SK-N-SH (cell line): ENCODE results near the gene CDH23. TPM values are rescaled to one million over a fixed set of nuclear protein-coding genes. Genes with fewer than 3 reads are reported as not detected.

Experiments used
- CTCF ChIA-PET: fragments of 300-600, 350-600 bp; formaldehyde crosslinking; extraction: SDS; loops from one replicate; lab custom pipeline; 2021; lab: Yijun Ruan, JAX
- POLR2A ChIA-PET: fragments of 350-600 bp; sonication (Branson Sonifier 250); formaldehyde crosslinking; extraction: SDS; loops from one replicate; lab custom pipeline; 2020; ENCODE audit warnings: antibody characterized with exemption, inconsistent platforms; lab: Yijun Ruan, JAX
- DNase-seq: peaks from one replicate; pipeline ENCODE4 v3.0.0; 2012
- H2AFZ ChIP-seq: fragments of 200-600 bp; sonication (generic); 2 replicates; pipeline ENCODE4 v1.8.1; 2016; ENCODE audit warnings: antibody characterized with exemption, mild to moderate bottlenecking, low read depth
- H3F3A ChIP-seq: fragments of 200-600 bp; sonication (generic); replicated peaks from 2 replicates; pipeline ENCODE3; 2016; ENCODE audit warnings: antibody characterized with exemption, mild to moderate bottlenecking; ENCODE audit not compliant: insufficient read depth
- H3K27ac ChIP-seq, 2 experiments: fragments of 200-500 bp in 1 of 2; fragments of 200-600 bp in 1 of 2; sonication (Bioruptor generic) in 1 of 2; sonication (generic), shearing (Covaris generic) in 1 of 2; 2 replicates each; pipeline versions ENCODE4 v1.5.1 to v1.6.1; 2014 to 2016; ENCODE audit warnings: low read depth in 2 of 2, inconsistent platforms in 1 of 2, low read length in 1 of 2, mild to moderate bottlenecking in 1 of 2, mixed read lengths in 1 of 2
- H3K27me3 ChIP-seq: fragments of 200-600 bp; sonication (generic), shearing (Covaris generic); 2 replicates; pipeline ENCODE4 v1.6.1; 2016; ENCODE audit warnings: mixed run types; ENCODE audit not compliant: insufficient read depth
- H3K36me3 ChIP-seq, 2 experiments: fragments of 200-500 bp in 1 of 2; fragments of 200-600 bp in 1 of 2; sonication (Bioruptor generic) in 1 of 2; sonication (generic) in 1 of 2; replicated peaks in 1 of 2; 2 replicates each; pipeline versions ENCODE3 to v1.5.1; 2014 to 2016; ENCODE audit warnings: low read length in 1 of 2, mild to moderate bottlenecking in 1 of 2; ENCODE audit not compliant: insufficient read depth in 2 of 2, control insufficient read depth in 1 of 2
- H3K4me1 ChIP-seq, 2 experiments: fragments of 200-500 bp in 1 of 2; fragments of 200-600 bp in 1 of 2; sonication (Bioruptor generic) in 1 of 2; sonication (generic), shearing (Covaris generic) in 1 of 2; 2 replicates each; pipeline versions ENCODE4 v1.5.1 to v1.6.1; 2014 to 2016; ENCODE audit warnings: low read depth in 1 of 2, low read length in 1 of 2, mixed run types in 1 of 2; ENCODE audit not compliant: insufficient read depth in 2 of 2, control insufficient read depth in 1 of 2
- H3K4me2 ChIP-seq: fragments of 200-600 bp; sonication (generic), shearing (Covaris generic); 2 replicates; pipeline ENCODE4 v1.6.1; 2017; ENCODE audit warnings: mixed run types
- H3K4me3 ChIP-seq, 2 experiments: fragments of 200-500 bp in 1 of 2; fragments of 200-600 bp in 1 of 2; sonication (Bioruptor generic) in 1 of 2; sonication (generic), shearing (Covaris generic) in 1 of 2; 2 replicates each; pipeline versions ENCODE4 v1.5.1 to v1.8.1; 2014 to 2016; ENCODE audit warnings: low read depth in 2 of 2, inconsistent platforms in 1 of 2, low read length in 1 of 2, mild to moderate bottlenecking in 1 of 2, mixed read lengths in 1 of 2, moderate library complexity in 1 of 2
- H3K79me2 ChIP-seq: fragments of 200-600 bp; sonication (generic); 2 replicates; pipeline ENCODE4 v1.8.1; 2017; ENCODE audit warnings: mild to moderate bottlenecking; ENCODE audit not compliant: insufficient read depth
- H3K9ac ChIP-seq: fragments of 200-600 bp; sonication (generic); 2 replicates; pipeline ENCODE4 v1.6.1; 2017; ENCODE audit warnings: mixed run types
- H3K9me2 ChIP-seq: fragments of 200-600 bp; sonication (generic); 2 replicates; pipeline ENCODE4 v1.6.1; 2017; ENCODE audit warnings: mixed run types
- H3K9me3 ChIP-seq: fragments of 200-600 bp; sonication (generic); 2 replicates; pipeline ENCODE4 v1.6.1; 2017; ENCODE audit warnings: mixed run types, mild to moderate bottlenecking, moderate library complexity
- H4K20me1 ChIP-seq: fragments of 200-600 bp; sonication (generic); 2 replicates; pipeline ENCODE4 v1.6.1; 2017; ENCODE audit warnings: mild to moderate bottlenecking, mixed run types; ENCODE audit not compliant: insufficient read depth
- CHD2 ChIP-seq: fragments of 150-350 bp; IDR thresholded peaks from 2 replicates; pipeline ENCODE4 v1.6.1; 2018; ENCODE audit warnings: low read length; ENCODE audit not compliant: partially characterized antibody
- EP300 ChIP-seq, 2 experiments: IDR thresholded peaks; 2 replicates each; pipeline versions ENCODE4 v1.4.0 to v1.6.1; 2012; ENCODE audit warnings: borderline replicate concordance in 1 of 2, low read depth in 1 of 2, low read length in 1 of 2
- EZH2phosphoT487 ChIP-seq: fragments of 200-600 bp; sonication (generic); IDR thresholded peaks from 2 replicates; pipeline ENCODE4 v1.6.1; 2017; ENCODE audit warnings: low read depth, mixed run types, mild to moderate bottlenecking, antibody characterized with exemption, moderate library complexity, borderline replicate concordance
- FOSL2 ChIP-seq: IDR thresholded peaks from 2 replicates; pipeline ENCODE4 v1.4.0; 2012; ENCODE audit warnings: low read depth, mild to moderate bottlenecking, moderate library complexity, borderline replicate concordance
- FOXM1 ChIP-seq: IDR thresholded peaks from 2 replicates; pipeline ENCODE4 v1.4.0; 2012; ENCODE audit warnings: low read depth, mild to moderate bottlenecking
- MXI1 ChIP-seq: IDR thresholded peaks from 2 replicates; pipeline ENCODE4 v1.6.1; 2012; ENCODE audit warnings: mild to moderate bottlenecking, low read depth, low read length, improper control_type of control experiment
- RAD21 ChIP-seq: IDR thresholded peaks from 2 replicates; pipeline ENCODE4 v1.6.1; 2012; ENCODE audit warnings: mild to moderate bottlenecking, low read length
- RFX5 ChIP-seq: IDR thresholded peaks from 2 replicates; pipeline ENCODE4 v1.6.1; 2012; ENCODE audit warnings: mild to moderate bottlenecking, improper control_type of control experiment, low read length
- RXRA ChIP-seq: IDR thresholded peaks from 2 replicates; pipeline ENCODE4 v1.4.0; 2012; ENCODE audit warnings: low read depth, mild to moderate bottlenecking, borderline replicate concordance
- SMC3 ChIP-seq: IDR thresholded peaks from 2 replicates; pipeline ENCODE4 v1.6.1; 2012; ENCODE audit warnings: low read depth, low read length, improper control_type of control experiment
- TCF12 ChIP-seq: IDR thresholded peaks from 2 replicates; pipeline ENCODE4 v1.4.0; 2012
- WGBS: methylation state at CpG from one replicate; pipeline ENCODE4 v1.1.6; 2017; ENCODE audit warnings: low lambda C conversion rate; 5-methylcytosine and 5-hydroxymethylcytosine counted together
- polyA plus RNA-seq, 3 experiments: library from polyadenylated mRNA; depleted of rRNA; stranded (reverse); fragments of >200 nt; gene quantifications; 2 replicates each; pipeline ENCODE4 v1.2.3, GENCODE V29; 2012

The CDH23 gene
- polyA plus RNA-seq, 1 of the 3 experiments (the other 2 are of a cell fraction), result 0.03 TPM

GRCh38 chr10:71809628-71810027 lies 412.9 kb downstream of the CDH23 start:
- Histone ChIP-seq H3K27me3 (no peaks in the 10 kb centered on the region), H3K9ac (no peak overlapping the region), H4K20me1 (no peaks in the 10 kb centered on the region), H2AFZ (no peak overlapping the region), H3K79me2 (no peaks in the 10 kb centered on the region), H3K4me1 (no peaks in the 10 kb centered on the region; a peak in 1 of 4 replicates), H3K9me3 (no peaks in the 10 kb centered on the region)
- DNase-seq, result no peak
- WGBS, result 88% methylated on average over 25 of the region's 25 CpGs
- TF ChIP-seq FOXM1, result no peak
- TF ChIP-seq TCF12, result no peak
- no peak for TF ChIP-seq EP300 (IDR thresholded peaks at IDR 0.05; ENCODE audit: borderline replicate concordance in 1 of 2, low read depth in 1 of 2, low read length in 1 of 2)
- TF ChIP-seq MXI1, result no peak
- no peak for TF ChIP-seq CHD2
- TF ChIP-seq RAD21, result no peak
- TF ChIP-seq SMC3, result no peak
- no peak for TF ChIP-seq EZH2phosphoT487
- no peak for TF ChIP-seq FOSL2
- TF ChIP-seq, all 33 proteins: peak for 0
- Histone ChIP-seq H3K9me2 (no peaks in the 10 kb centered on the region), H3K36me3 (no peaks in the 10 kb centered on the region), H3K4me2 (no peak overlapping the region), H3F3A (no peaks in the 10 kb centered on the region), H3K4me3 (no peak overlapping the region), H3K27ac (no peak overlapping the region)
- ChIA-PET CTCF (no interaction called here), POLR2A (no interaction called here)

GRCh38 chr10:71810048-71810750 lies 413.5 kb downstream of the CDH23 start:
- Histone ChIP-seq H3K27ac (no peak overlapping the region), H3K4me2 (no peak overlapping the region), H2AFZ (no peak overlapping the region), H3K27me3 (no peaks in the 10 kb centered on the region), H3K9me2 (no peaks in the 10 kb centered on the region), H3K4me1 (no peaks in the 10 kb centered on the region; a peak in 1 of 4 replicates), H3F3A (no peaks in the 10 kb centered on the region), H3K9ac (no peak overlapping the region), H3K36me3 (peaks cover 0 to 4% of the 10 kb centered on the region in 2 experiments), H3K9me3 (no peaks in the 10 kb centered on the region), H3K79me2 (no peaks in the 10 kb centered on the region), H4K20me1 (no peaks in the 10 kb centered on the region), H3K4me3 (no peak overlapping the region)
- ChIA-PET CTCF (interaction anchor here (1.4 to 5.5 kb wide), 5 partner anchors 16 to 93 kb away, joined by 4 to 36 read pairs (median 8); no protein-coding TSS in a partner anchor), POLR2A (no interaction called here)
- DNase-seq, result no peak
- TF ChIP-seq RFX5, result no peak
- WGBS, result 75% methylated on average over 13 of the region's 13 CpGs

GRCh38 chr10:71811351-71811750 lies 414.6 kb downstream of the CDH23 start:
- H3K4me1 ChIP-seq, result no peaks in the 10 kb centered on the region; a peak in 1 of 4 replicates
- no peaks in the 10 kb centered on the region for H3K27me3 ChIP-seq
- H3K9me2 ChIP-seq, result no peaks in the 10 kb centered on the region
- H3K9ac ChIP-seq, result no peak overlapping the region
- DNase-seq, result no peak
- CTCF ChIA-PET, result interaction anchor here (0.6 to 5.5 kb wide), 25 partner anchors 8 to 477 kb away, joined by 3 to 36 read pairs (median 5); partner anchors contain the start of genes CDH23 and VSIR
- peaks cover 0 to 15% of the 10 kb centered on the region in 2 experiments for H3K36me3 ChIP-seq
- 64% methylated on average over 5 of the region's 19 CpGs for WGBS
- no peak overlapping the region for H2AFZ ChIP-seq
- no peaks in the 10 kb centered on the region for H3K9me3 ChIP-seq
- H3K4me2 ChIP-seq, result no peak overlapping the region
- H3K4me3 ChIP-seq, result no peak overlapping the region
- no peaks in the 10 kb centered on the region for H4K20me1 ChIP-seq
- POLR2A ChIA-PET, result no interaction called here
- TF ChIP-seq TCF12, result no peak
- no peak for TF ChIP-seq RXRA
- no peaks in the 10 kb centered on the region for H3K79me2 ChIP-seq
- H3F3A ChIP-seq, result no peaks in the 10 kb centered on the region
- no peak overlapping the region for H3K27ac ChIP-seq
